HepG2 (cell line): ENCODE results near the gene GOLT1A. TPM values are rescaled to one million over a fixed set of nuclear protein-coding genes. Genes with fewer than 3 reads are reported as not detected.
A peak's percentile ranks its signal among the peaks of the same experiment; 100 is the strongest.

Source experiments
- ASH2L ChIP-seq: fragments of 300-600, 200-600 bp; sonication (generic); IDR thresholded peaks from 2 replicates; pipeline ENCODE4 v1.7.0; 2017; ENCODE audit warnings: low read depth, mild to moderate bottlenecking, moderate library complexity, mixed read lengths, low read length; ENCODE audit not compliant: insufficient read length
- BRD4 ChIP-seq: sonication (generic); formaldehyde crosslinking; IDR thresholded peaks from 2 replicates; pipeline ENCODE4 v1.4.0; 2020; ENCODE audit warnings: missing genetic modification reagents
- ETV5 ChIP-seq: IDR thresholded peaks from 2 replicates; pipeline ENCODE4 v1.6.1; 2018; ENCODE audit warnings: missing biosample characterization, missing genetic modification reagents, inconsistent platforms, borderline replicate concordance
- KDM3A ChIP-seq: IDR thresholded peaks from 2 replicates; pipeline ENCODE4 v1.6.1; 2018; ENCODE audit warnings: low read depth, missing compliant biosample characterization
- MAFK ChIP-seq, 2 experiments: IDR thresholded peaks in 1 of 2; conservative IDR thresholded peaks in 1 of 2; 2 replicates each; pipeline ENCODE4 v1.6.1; 2011; ENCODE audit warnings: improper control_type of control experiment in 2 of 2, low read length in 2 of 2
- MTF1 ChIP-seq: sonication (generic); formaldehyde crosslinking; IDR thresholded peaks from 2 replicates; pipeline ENCODE4 v1.5.0; 2020; ENCODE audit warnings: missing genetic modification reagents
- NFE2L2 ChIP-seq: fragments of 150-350 bp; IDR thresholded peaks from 2 replicates; pipeline ENCODE4 v1.6.1; 2014; ENCODE audit warnings: low read length
- NR2C2 ChIP-seq: sonication (generic); formaldehyde crosslinking; IDR thresholded peaks from 2 replicates; pipeline ENCODE4 v1.4.0; 2020; ENCODE audit warnings: missing genetic modification reagents, mild to moderate bottlenecking, moderate library complexity, borderline replicate concordance
- POLR2AphosphoS5 ChIP-seq: IDR thresholded peaks from 2 replicates; pipeline ENCODE4 v1.6.1; 2012; ENCODE audit warnings: low read depth, low read length
- RFXAP ChIP-seq: sonication (generic); formaldehyde crosslinking; IDR thresholded peaks from 2 replicates; pipeline ENCODE4 v1.4.0; 2020; ENCODE audit warnings: missing genetic modification reagents, borderline replicate concordance
- TBL1XR1 ChIP-seq: fragments of 150-350 bp; IDR thresholded peaks from 2 replicates; pipeline ENCODE4 v1.6.1; 2014; ENCODE audit warnings: borderline replicate concordance, low read length; ENCODE audit not compliant: partially characterized antibody
- TBX2 ChIP-seq: sonication (generic); formaldehyde crosslinking; IDR thresholded peaks from 2 replicates; pipeline ENCODE4 v1.5.0; 2020; ENCODE audit warnings: missing genetic modification reagents, mild to moderate bottlenecking, borderline replicate concordance
- TEAD3 ChIP-seq: optimal IDR thresholded peaks from 2 replicates; pipeline ENCODE3; 2016; ENCODE audit warnings: borderline replicate concordance
- ZIK1 ChIP-seq: sonication (generic); formaldehyde crosslinking; IDR thresholded peaks from 2 replicates; pipeline ENCODE4 v1.5.0; 2020; ENCODE audit warnings: mild to moderate bottlenecking, low read depth, missing genetic modification reagents, borderline replicate concordance
- ZNF235 ChIP-seq: sonication (generic); formaldehyde crosslinking; IDR thresholded peaks from 2 replicates; pipeline ENCODE4 v1.8.1; 2023; ENCODE audit warnings: mild to moderate bottlenecking, missing genetic modification reagents, borderline replicate concordance
- ZNF383 ChIP-seq: sonication (generic); formaldehyde crosslinking; IDR thresholded peaks from 2 replicates; pipeline ENCODE4 v1.4.0; 2020; ENCODE audit warnings: missing genetic modification reagents, mild to moderate bottlenecking, borderline replicate concordance
- ZNF441 ChIP-seq: sonication (generic); formaldehyde crosslinking; IDR thresholded peaks from 2 replicates; pipeline ENCODE4 v1.7.0; 2021; ENCODE audit warnings: missing genetic modification reagents, borderline replicate concordance
- ZNF460 ChIP-seq: sonication (generic); formaldehyde crosslinking; IDR thresholded peaks from 2 replicates; pipeline ENCODE4 v1.5.1; 2020; ENCODE audit warnings: missing genetic modification reagents, mild to moderate bottlenecking, borderline replicate concordance
- ZNF558 ChIP-seq: sonication (generic); formaldehyde crosslinking; IDR thresholded peaks from 2 replicates; pipeline ENCODE4 v1.9.0; 2022; ENCODE audit warnings: mild to moderate bottlenecking, missing genetic modification reagents, borderline replicate concordance
- ZNF747 ChIP-seq: sonication (generic); formaldehyde crosslinking; IDR thresholded peaks from 2 replicates; pipeline ENCODE4 v1.8.1; 2023; ENCODE audit warnings: missing genetic modification reagents, mild to moderate bottlenecking, borderline replicate concordance
- ZNF839 ChIP-seq: sonication (generic); formaldehyde crosslinking; IDR thresholded peaks from 2 replicates; pipeline ENCODE4 v1.4.0; 2020; ENCODE audit warnings: missing genetic modification reagents, mild to moderate bottlenecking, borderline replicate concordance
- ZNF879 ChIP-seq: sonication (generic); formaldehyde crosslinking; IDR thresholded peaks from 2 replicates; pipeline ENCODE4 v1.8.1; 2023; ENCODE audit warnings: missing genetic modification reagents
- polyA plus RNA-seq, 8 experiments: library from polyadenylated mRNA; depleted of rRNA in 3 of 8; stranded (reverse) in 7 of 8; unstranded in 1 of 8; fragments of >200 nt; fragmentation: Illumina TruSeq in 4 of 8; extraction: Trizol in 4 of 8; gene quantifications; 2 replicates each; pipeline versions ENCODE4 v1.2.1 to v1.2.3, GENCODE V29; 2011 to 2016; ENCODE audit warnings: low read depth in 4 of 8, missing spikeins in 1 of 8, mixed read lengths in 1 of 8; ENCODE audit not compliant: insufficient read depth in 1 of 8
- total RNA-seq, 5 experiments: library from RNA; depleted of rRNA; stranded (reverse); fragments of >200 nt; fragmentation: Illumina TruSeq; extraction: Trizol; gene quantifications; 2 replicates each; pipeline ENCODE4 v1.2.3, GENCODE V29; 2016; ENCODE audit warnings: low read depth in 1 of 5
- TF ChIP-seq, protein P1 (sequence below): sonication (generic); formaldehyde crosslinking; IDR thresholded peaks from 2 replicates; pipeline ENCODE4 v1.5.1; 2020; ENCODE audit warnings: missing genetic modification reagents, mild to moderate bottlenecking, borderline replicate concordance
- TF ChIP-seq, protein P2 (sequence below): IDR thresholded peaks from 2 replicates; pipeline ENCODE4 v1.6.1; 2016; ENCODE audit warnings: control low read depth
- TF ChIP-seq, protein P3 (sequence below): IDR thresholded peaks from 2 replicates; pipeline ENCODE4 v1.6.1; 2018; ENCODE audit warnings: missing genetic modification reagents
- TF ChIP-seq, protein P4 (sequence below): sonication (generic); formaldehyde crosslinking; IDR thresholded peaks from 2 replicates; pipeline ENCODE4 v1.8.0; 2022; ENCODE audit warnings: mild to moderate bottlenecking, missing genetic modification reagents, moderate library complexity

The GOLT1A gene
- total and polyA plus RNA-seq, 2 of the 13 experiments (the other 11 are each of a cell fraction or from before 2014, with no cell fraction given), result 25.8 to 28.0 TPM

DNA sequence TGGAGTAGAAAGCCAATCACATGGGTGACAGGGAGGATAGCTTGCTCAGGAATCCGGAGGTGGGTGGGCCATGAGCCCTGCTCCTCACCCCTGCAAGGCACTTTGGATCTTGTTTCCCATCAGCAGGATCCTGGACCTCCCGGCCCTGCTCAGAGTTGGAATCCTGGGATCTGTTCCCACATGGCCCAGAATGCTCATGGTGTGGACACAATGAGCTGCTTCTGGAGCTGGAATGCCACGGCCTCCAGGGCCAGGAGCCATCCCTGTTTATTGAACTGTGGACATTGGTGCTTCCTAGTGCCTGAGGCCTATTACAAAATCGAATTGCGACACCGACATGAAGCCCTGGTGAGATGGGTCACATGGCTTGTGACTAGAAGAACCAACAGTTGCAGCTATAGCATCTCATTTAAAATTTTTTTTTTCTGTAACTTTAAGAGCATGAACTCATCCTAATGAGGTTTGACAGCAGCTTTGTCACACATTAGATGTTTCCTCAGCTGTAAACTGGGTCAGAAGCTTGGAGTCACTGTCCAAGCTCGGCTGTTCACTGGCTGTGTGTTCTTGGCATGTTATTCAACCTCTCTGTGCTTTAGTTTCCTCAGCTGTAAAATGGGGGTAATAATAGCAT, 40.4 kb upstream of the GOLT1A start (continued):
- TF ChIP-seq TBL1XR1 (peak; percentile 71), ZNF558 (CRISPR knock-in tag) (no peak; the same call in 1 of the 2 replicates), TEAD3 (CRISPR knock-in tag) (peak; percentile 96), RFXAP (peak; percentile 77; the same call in 1 of the 2 replicates), ZNF839 (CRISPR knock-in tag) (0 out of 2 replicates have a peak, but pooled peaks have one; percentile 45), ZNF383 (CRISPR knock-in tag) (0 out of 2 replicates have a peak, but pooled peaks have one; percentile 65), KDM3A (CRISPR knock-in tag) (peak; percentile 83; the same call in 1 of the 2 replicates), TBX2 (CRISPR knock-in tag) (peak; percentile 85), MAFK (conservative IDR thresholded peaks at IDR 0.05 in 1 of 2, IDR thresholded peaks at IDR 0.05 in 1 of 2; ENCODE audit: low read length in 2 of 2) (no peak), ZNF879 (CRISPR knock-in tag) (no peak), ETV5 (CRISPR knock-in tag) (peak; percentile 48; the same call in 1 of the 2 replicates), BRD4 (CRISPR knock-in tag) (no peak), ZNF235 (CRISPR knock-in tag) (no peak), ZNF747 (CRISPR knock-in tag) (peak; percentile 90; the same call in 1 of the 2 replicates), ZNF441 (CRISPR knock-in tag) (peak; percentile 80), ASH2L (peak; percentile 60), ZIK1 (CRISPR knock-in tag) (0 out of 2 replicates have a peak, but pooled peaks have one; percentile 41), NFE2L2 (0 out of 2 replicates have a peak, but pooled peaks have one; percentile 11), MTF1 (no peak), ZNF460 (CRISPR knock-in tag) (no peak), NR2C2 (CRISPR knock-in tag) (peak; percentile 62; the same call in 1 of the 2 replicates), POLR2AphosphoS5 (no peak)
- TF ChIP-seq, protein P1, sequence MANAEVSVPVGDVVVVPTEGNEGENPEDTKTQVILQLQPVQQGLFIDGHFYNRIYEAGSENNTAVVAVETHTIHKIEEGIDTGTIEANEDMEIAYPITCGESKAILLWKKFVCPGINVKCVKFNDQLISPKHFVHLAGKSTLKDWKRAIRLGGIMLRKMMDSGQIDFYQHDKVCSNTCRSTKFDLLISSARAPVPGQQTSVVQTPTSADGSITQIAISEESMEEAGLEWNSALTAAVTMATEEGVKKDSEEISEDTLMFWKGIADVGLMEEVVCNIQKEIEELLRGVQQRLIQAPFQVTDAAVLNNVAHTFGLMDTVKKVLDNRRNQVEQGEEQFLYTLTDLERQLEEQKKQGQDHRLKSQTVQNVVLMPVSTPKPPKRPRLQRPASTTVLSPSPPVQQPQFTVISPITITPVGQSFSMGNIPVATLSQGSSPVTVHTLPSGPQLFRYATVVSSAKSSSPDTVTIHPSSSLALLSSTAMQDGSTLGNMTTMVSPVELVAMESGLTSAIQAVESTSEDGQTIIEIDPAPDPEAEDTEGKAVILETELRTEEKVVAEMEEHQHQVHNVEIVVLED (CRISPR knock-in tag), result peak; percentile 50; the same call in 1 of the 2 replicates
- TF ChIP-seq, protein P2, sequence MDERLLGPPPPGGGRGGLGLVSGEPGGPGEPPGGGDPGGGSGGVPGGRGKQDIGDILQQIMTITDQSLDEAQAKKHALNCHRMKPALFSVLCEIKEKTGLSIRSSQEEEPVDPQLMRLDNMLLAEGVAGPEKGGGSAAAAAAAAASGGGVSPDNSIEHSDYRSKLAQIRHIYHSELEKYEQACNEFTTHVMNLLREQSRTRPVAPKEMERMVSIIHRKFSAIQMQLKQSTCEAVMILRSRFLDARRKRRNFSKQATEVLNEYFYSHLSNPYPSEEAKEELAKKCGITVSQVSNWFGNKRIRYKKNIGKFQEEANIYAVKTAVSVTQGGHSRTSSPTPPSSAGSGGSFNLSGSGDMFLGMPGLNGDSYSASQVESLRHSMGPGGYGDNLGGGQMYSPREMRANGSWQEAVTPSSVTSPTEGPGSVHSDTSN (CRISPR knock-in tag), result no peak
- TF ChIP-seq, protein P3, sequence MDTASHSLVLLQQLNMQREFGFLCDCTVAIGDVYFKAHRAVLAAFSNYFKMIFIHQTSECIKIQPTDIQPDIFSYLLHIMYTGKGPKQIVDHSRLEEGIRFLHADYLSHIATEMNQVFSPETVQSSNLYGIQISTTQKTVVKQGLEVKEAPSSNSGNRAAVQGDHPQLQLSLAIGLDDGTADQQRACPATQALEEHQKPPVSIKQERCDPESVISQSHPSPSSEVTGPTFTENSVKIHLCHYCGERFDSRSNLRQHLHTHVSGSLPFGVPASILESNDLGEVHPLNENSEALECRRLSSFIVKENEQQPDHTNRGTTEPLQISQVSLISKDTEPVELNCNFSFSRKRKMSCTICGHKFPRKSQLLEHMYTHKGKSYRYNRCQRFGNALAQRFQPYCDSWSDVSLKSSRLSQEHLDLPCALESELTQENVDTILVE, result peak; percentile 65; the same call in 1 of the 2 replicates
- TF ChIP-seq, protein P4, sequence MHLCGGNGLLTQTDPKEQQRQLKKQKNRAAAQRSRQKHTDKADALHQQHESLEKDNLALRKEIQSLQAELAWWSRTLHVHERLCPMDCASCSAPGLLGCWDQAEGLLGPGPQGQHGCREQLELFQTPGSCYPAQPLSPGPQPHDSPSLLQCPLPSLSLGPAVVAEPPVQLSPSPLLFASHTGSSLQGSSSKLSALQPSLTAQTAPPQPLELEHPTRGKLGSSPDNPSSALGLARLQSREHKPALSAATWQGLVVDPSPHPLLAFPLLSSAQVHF, result no peak
